Skeletal muscle tissue (tissue), 1 donor: ENCODE results near the gene SLC22A12. TPM values are rescaled to one million over a fixed set of nuclear protein-coding genes. Genes with fewer than 3 reads are reported as not detected.

Source experiments
- total RNA-seq: library from RNA; depleted of rRNA; stranded (reverse); fragments of >200 nt; gene quantifications from one replicate; pipeline ENCODE4 v1.2.3, GENCODE V29; 2014

Gene SLC22A12
- total RNA-seq, 1 donor from 2014 or later, result not detected

Other genes with a start within 250 kb of the SLC22A12 start
- 13.6 TPM for gene RPS6KA4, start 232.1 kb upstream of the SLC22A12 start, total RNA-seq
- not detected for gene SLC22A11, start 35.3 kb upstream of the SLC22A12 start, total RNA-seq
- 9.4 TPM for gene NRXN2, start 132.0 kb downstream of the SLC22A12 start, total RNA-seq
- 12.0 TPM for gene RASGRP2, start 152.9 kb downstream of the SLC22A12 start, total RNA-seq
- gene PYGM, start 168.8 kb downstream of the SLC22A12 start, total RNA-seq, result 291 TPM
- 102 TPM for gene SF1, start 187.3 kb downstream of the SLC22A12 start, total RNA-seq
- gene MAP4K2, start 212.0 kb downstream of the SLC22A12 start, total RNA-seq, result 2.6 TPM
- gene MEN1, start 219.3 kb downstream of the SLC22A12 start, total RNA-seq, result 7.3 TPM